ENCODE results near the gene ECHS1.
A peak's percentile ranks its signal among the peaks of the same experiment; 100 is the strongest.

ECHS1 gene

GRCh38 chr10:133403784-133404183, 30.6 kb upstream of the ECHS1 start:
- no peak for DNase-seq (ENCODE audit: low spot score)

GRCh38 chr10:133403359-133403758, 30.2 kb upstream of the ECHS1 start:
- no peak for DNase-seq (ENCODE audit: low spot score)

More at GRCh38 chr10:133403784-133404183, 30.6 kb upstream of the ECHS1 start:
- TF ChIP-seq CTCF (IDR thresholded peaks at IDR 0.05; ENCODE audit: extremely low read depth, missing control alignments) = no peak

GRCh38 chr10:133401981-133402725, 29.0 kb upstream of the ECHS1 start:
- TF ChIP-seq CTCF (IDR thresholded peaks at IDR 0.05; ENCODE audit: extremely low read depth, missing control alignments) = no peak
- no peak for DNase-seq (ENCODE audit: low spot score)

More at GRCh38 chr10:133403359-133403758, 30.2 kb upstream of the ECHS1 start:
- no peak for TF ChIP-seq CTCF (IDR thresholded peaks at IDR 0.05; ENCODE audit: extremely low read depth, missing control alignments)

DNA sequence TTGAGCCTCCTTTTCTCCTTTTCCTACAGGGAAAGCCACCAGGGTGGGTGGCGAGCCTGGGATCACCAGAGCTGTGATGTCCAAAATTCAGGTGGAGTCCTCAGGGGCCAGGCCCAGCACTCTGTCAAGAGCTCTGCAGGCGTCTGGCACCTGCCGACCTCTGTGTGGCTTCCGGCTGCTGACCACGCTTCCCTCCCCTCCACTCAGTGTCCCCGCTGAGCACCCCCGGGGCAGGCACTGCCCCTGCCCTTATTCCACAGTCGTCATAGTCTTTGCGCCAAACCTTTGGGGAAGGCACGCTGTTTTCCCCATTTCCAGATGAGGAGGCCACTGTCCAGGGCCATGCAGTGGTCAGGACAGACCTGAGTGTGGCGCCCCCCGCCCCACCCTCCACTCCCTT, 28.3 kb upstream of the ECHS1 start:
- DNase-seq (ENCODE audit: low spot score) = no peak
- TF ChIP-seq CTCF (IDR thresholded peaks at IDR 0.05; ENCODE audit: extremely low read depth, missing control alignments) = no peak

DNA sequence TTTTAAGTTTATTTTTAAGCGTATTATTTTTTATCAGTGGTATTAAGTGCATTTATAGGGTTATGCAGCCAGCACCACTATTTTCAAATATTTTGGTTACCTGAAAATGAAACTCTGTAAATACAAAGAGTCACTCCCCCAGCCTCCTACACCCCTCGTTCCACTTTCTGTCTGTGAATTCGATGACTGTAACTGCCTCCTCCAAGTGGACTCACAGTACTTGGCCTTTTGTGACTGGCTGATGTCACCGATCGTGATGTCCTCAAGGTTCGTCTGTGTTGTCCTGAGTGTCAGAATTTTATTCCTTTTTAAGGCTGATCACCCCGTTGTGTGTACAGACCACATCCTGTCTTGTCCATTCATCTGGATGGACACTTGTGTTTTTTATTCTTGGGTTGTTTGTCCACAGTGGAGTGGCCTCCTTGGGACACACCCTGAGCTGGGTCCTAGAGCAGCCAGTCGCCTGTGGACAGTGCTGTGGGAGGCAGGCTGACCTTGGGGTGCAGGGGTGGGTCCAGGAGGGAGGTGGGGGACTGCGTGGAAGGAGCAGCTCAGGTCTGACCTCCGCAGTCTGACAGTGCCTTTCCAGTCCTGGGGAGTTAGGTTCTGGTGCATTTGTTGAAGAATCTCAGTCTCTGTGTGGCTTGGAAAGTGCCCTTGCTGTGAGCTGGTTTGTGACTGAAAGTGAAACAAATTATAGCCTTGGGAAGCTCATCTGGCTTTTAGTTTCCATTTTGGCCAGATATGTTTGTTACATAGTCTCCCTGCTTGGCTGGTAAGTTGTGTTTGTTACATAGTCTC, 27.7 kb upstream of the ECHS1 start:
- TF ChIP-seq CTCF (IDR thresholded peaks at IDR 0.05; ENCODE audit: extremely low read depth, missing control alignments) = no peak
- DNase-seq (ENCODE audit: low spot score) = peak; percentile 73

DNA sequence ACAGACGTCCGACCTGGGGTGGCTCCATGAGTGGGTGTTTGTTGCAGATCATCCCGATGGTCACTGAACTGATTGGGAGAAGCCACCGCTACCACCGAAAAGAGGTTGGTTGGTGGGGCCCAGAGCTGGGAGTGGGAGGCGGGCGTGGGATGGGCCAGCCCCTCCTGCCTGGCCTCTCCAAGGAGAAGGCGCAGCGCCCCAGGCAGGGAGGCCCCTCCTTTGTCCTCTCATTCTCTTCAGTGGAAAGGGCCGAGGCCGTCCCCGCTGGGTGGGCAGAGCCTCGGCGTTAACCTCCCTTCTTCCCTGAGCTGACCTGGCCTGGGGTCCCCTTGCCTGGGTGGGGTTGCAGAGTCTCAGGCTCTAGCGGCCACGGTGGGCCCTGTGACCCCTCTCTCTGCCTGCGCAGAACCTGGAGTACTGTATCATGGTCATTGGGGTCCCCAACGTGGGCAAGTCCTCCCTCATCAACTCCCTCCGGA, 26.0 kb upstream of the ECHS1 start:
- TF ChIP-seq CTCF (IDR thresholded peaks at IDR 0.05; ENCODE audit: extremely low read depth, missing control alignments) = no peak
- no peak for DNase-seq (ENCODE audit: low spot score)

GRCh38 chr10:133397938-133398337, 24.8 kb upstream of the ECHS1 start:
- TF ChIP-seq CTCF (IDR thresholded peaks at IDR 0.05; ENCODE audit: extremely low read depth, missing control alignments) = no peak
- no peak for DNase-seq (ENCODE audit: low spot score)
